Gastroesophageal sphincter (tissue), 4 donors: ENCODE measurements around the gene COTL1. TPM values are rescaled to one million over a fixed set of nuclear protein-coding genes. Genes with fewer than 3 reads are reported as not detected.

Source experiments
- ATAC-seq: fragments of 150-250 bp; one replicate; pipeline ENCODE4 v1.9.1; 2016; ENCODE audit warnings: mild to moderate bottlenecking, moderate library complexity
- H3K27ac ChIP-seq, 4 donors: fragments of 200-600 bp; sonication (generic) in 3 of 4; 1 replicate in 3 of 4; 2 replicates in 1 of 4; pipeline ENCODE4 v1.5.1; 2016 to 2019
- H3K27me3 ChIP-seq: fragments of 200-600 bp; sonication (generic); one replicate; pipeline ENCODE4 v1.5.1; 2019
- H3K36me3 ChIP-seq, 2 donors: fragments of 200-600 bp; sonication (generic); one replicate each; pipeline ENCODE4 v1.5.1; 2019; ENCODE audit warnings: control low read depth in 1 of 2
- H3K4me1 ChIP-seq, 3 donors: fragments of 200-600 bp; sonication (generic); 1 replicate in 2 of 3; 2 replicates in 1 of 3; pipeline ENCODE4 v1.5.1; 2016 to 2019; ENCODE audit warnings: control low read depth in 2 of 3
- H3K4me3 ChIP-seq, 2 donors: fragments of 200-600 bp; sonication (generic); one replicate each; pipeline ENCODE4 v1.5.1; 2019; ENCODE audit warnings: mild to moderate bottlenecking in 1 of 2, moderate library complexity in 1 of 2
- H3K9me3 ChIP-seq, 3 donors: fragments of 200-600 bp; sonication (generic); one replicate each; pipeline ENCODE4 v1.5.1; 2017 to 2019; ENCODE audit warnings: control low read depth in 2 of 3
- EP300 ChIP-seq: sonication (generic); formaldehyde crosslinking; IDR thresholded peaks from one replicate; pipeline ENCODE4 v1.6.1; 2017; ENCODE audit warnings: antibody characterized with exemption, mild to moderate bottlenecking
- POLR2A ChIP-seq, 2 donors: fragments of 450-650 bp; IDR thresholded peaks; one replicate each; pipeline ENCODE4 v1.6.1; 2017; ENCODE audit warnings: antibody characterized with exemption in 2 of 2, mild to moderate bottlenecking in 2 of 2, moderate library complexity in 1 of 2
- POLR2AphosphoS5 ChIP-seq: sonication (generic); formaldehyde crosslinking; IDR thresholded peaks from one replicate; pipeline ENCODE4 v1.6.1; 2017; ENCODE audit warnings: antibody characterized with exemption
- WGBS, 2 donors: methylation state at CpG; one replicate each; pipeline ENCODE4 v1.1.5; 2018; ENCODE audit warnings: low coverage in 1 of 2; 5-methylcytosine and 5-hydroxymethylcytosine counted together
- total RNA-seq, 4 donors: library from RNA; depleted of rRNA; stranded (reverse); fragments of >200 nt; gene quantifications; one replicate each; pipeline ENCODE4 v1.1.0, GENCODE V29; 2016
- TF ChIP-seq, protein P1 (sequence below), 4 experiments: fragments of 200-600 bp in 2 of 4; fragments of 450-650 bp in 2 of 4; sonication (generic) in 1 of 4; IDR thresholded peaks; one replicate each; pipeline ENCODE4 v1.5.1; 2017 to 2019; ENCODE audit warnings: antibody characterized with exemption in 4 of 4, mild to moderate bottlenecking in 2 of 4, moderate library complexity in 2 of 4

COTL1 gene
- total RNA-seq, 4 donors from 2014 or later, result 13.1 to 46.2 (median 37.3) TPM

DNA sequence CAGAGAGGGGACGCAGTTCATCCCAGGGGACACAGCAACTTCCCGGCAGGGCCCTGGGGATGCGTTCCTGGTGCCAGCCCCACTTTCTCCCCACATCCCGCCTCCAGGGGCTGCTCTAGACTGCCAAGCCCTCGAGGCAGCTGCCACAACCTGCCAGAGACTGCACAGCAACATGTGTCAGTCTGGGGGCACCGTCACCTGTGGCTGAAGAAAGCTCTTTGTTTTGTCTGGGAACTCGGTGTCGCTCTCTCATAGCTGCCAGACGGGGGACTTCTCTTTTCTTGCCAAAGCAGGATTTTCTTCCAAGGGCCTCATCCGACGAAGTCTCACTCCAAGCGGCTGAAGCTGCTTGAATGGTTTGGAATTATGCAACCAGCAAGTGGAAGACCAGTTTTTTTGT is 43.7 kb downstream of the COTL1 start:
- H3K36me3 ChIP-seq, result no peaks in the 10 kb centered on the region
- H3K4me3 ChIP-seq, result no peak overlapping the region
- WGBS, 2 donors, result 83% methylated on average over 11 of the region's 12 CpGs; no CpG with 5 or more reads in 1 of the 2 donors
- TF ChIP-seq, protein P1, sequence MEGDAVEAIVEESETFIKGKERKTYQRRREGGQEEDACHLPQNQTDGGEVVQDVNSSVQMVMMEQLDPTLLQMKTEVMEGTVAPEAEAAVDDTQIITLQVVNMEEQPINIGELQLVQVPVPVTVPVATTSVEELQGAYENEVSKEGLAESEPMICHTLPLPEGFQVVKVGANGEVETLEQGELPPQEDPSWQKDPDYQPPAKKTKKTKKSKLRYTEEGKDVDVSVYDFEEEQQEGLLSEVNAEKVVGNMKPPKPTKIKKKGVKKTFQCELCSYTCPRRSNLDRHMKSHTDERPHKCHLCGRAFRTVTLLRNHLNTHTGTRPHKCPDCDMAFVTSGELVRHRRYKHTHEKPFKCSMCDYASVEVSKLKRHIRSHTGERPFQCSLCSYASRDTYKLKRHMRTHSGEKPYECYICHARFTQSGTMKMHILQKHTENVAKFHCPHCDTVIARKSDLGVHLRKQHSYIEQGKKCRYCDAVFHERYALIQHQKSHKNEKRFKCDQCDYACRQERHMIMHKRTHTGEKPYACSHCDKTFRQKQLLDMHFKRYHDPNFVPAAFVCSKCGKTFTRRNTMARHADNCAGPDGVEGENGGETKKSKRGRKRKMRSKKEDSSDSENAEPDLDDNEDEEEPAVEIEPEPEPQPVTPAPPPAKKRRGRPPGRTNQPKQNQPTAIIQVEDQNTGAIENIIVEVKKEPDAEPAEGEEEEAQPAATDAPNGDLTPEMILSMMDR (IDR thresholded peaks at IDR 0.05), result no peak
- TF ChIP-seq POLR2AphosphoS5, result no peak
- TF ChIP-seq POLR2A (IDR thresholded peaks at IDR 0.05), result no peak
- no peak for TF ChIP-seq EP300
- no peak for ATAC-seq
- peaks cover 0 to 9% (median 0%) of the 10 kb centered on the region in 3 donors for H3K9me3 ChIP-seq
- H3K27ac ChIP-seq, result no peak overlapping the region
- H3K27me3 ChIP-seq, result no peaks in the 10 kb centered on the region
- no peaks in the 10 kb centered on the region for H3K4me1 ChIP-seq

DNA sequence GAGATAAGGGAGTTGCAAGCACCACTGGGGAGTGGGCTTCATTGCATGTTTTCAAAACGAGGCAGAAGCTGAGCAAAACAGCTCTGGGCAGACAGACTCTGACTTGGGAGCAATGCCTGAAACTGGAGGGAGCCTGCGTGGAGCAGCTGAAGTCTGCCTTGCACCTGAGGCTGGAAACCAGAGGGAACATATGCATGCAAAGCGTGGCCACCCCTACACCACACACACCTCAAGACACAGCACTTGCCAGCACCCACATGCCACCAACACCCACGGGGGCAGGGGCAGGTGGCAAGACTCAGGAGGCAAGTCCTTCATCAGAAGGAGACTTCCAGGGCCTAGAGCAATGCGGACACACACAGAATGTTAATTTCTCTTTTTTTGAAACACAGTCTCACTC is 45.8 kb downstream of the COTL1 start:
- H3K36me3 ChIP-seq, result no peaks in the 10 kb centered on the region
- no peak overlapping the region for H3K27ac ChIP-seq
- H3K4me3 ChIP-seq, result no peak overlapping the region
- ATAC-seq, result no peak
- H3K27me3 ChIP-seq, result no peaks in the 10 kb centered on the region
- peaks cover 0 to 9% (median 0%) of the 10 kb centered on the region in 3 donors for H3K9me3 ChIP-seq
- H3K4me1 ChIP-seq, result no peaks in the 10 kb centered on the region
- WGBS, 2 donors, result no CpG with 5 or more reads among the region's 5 CpGs
- TF ChIP-seq POLR2AphosphoS5 (no peak), EP300 (no peak)
- TF ChIP-seq, protein P1 (IDR thresholded peaks at IDR 0.05), result no peak

DNA sequence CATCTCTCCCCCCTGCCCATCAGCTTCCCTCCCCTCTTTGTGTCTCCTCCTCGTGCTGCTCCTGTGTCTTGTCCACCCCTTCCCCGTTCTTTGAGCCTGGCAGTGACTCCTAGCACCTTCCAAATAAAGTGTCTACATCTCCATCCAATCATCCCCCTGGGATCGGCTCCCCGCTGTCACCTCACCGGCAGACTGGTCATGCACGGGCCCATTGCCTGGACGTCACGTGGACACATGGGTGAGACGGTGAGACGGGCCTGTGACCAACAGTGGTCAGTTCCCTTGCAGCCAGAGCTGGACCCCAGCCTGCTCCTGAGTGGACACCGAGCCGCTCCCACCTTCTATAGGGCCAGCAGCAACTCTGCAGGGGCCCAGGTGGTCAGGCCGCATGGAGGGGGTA is 46.4 kb downstream of the COTL1 start:
- ATAC-seq, result no peak
- Histone ChIP-seq H3K4me1 (no peaks in the 10 kb centered on the region), H3K4me3 (no peak overlapping the region), H3K36me3 (no peaks in the 10 kb centered on the region), H3K27me3 (no peaks in the 10 kb centered on the region), H3K27ac (no peak overlapping the region), H3K9me3 (peaks cover 0 to 9% (median 0%) of the 10 kb centered on the region in 3 donors)
- WGBS, 2 donors, result 86 to 96% methylated on average over 1 to 3 of the region's 13 CpGs
- no peak for TF ChIP-seq POLR2A (IDR thresholded peaks at IDR 0.05)
- no peak for TF ChIP-seq POLR2AphosphoS5
- TF ChIP-seq, protein P1 (IDR thresholded peaks at IDR 0.05), result no peak
- TF ChIP-seq EP300, result no peak

DNA sequence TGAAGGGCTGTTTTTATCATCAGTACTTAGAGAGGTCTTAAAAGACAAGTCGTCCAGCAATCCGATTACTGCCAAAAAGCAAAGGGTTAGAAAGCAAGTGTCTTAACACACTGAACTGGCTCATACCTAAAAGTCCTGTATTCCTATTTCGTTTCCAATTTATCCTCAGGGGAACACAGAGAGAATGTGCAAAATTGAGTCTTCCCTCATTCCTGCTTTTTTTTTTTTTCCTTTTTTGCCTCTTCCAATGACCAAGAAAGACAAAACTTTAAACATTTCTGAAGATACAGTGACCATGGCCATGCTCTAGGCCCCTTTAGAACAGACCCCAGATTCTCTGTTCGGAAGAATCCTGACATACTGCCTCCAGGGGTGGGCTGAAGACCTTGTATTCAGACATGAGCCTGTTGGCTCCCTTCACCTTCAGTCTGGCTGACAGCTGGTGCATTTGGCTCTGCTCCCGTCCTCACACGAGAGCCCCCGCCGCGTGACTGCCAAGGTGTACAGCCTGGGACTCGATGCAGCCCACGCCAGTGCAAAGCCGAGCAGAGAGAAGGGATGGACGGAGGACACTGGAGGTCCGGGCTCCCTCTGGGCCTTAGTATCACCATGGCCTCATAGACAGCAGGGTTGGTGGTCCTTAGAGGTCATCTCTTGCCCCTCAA is 47.0 kb downstream of the COTL1 start:
- Histone ChIP-seq H3K27ac (no peak overlapping the region), H3K27me3 (no peaks in the 10 kb centered on the region), H3K4me3 (no peak overlapping the region), H3K4me1 (no peaks in the 10 kb centered on the region), H3K36me3 (peaks cover 0 to 6% of the 10 kb centered on the region in 2 donors), H3K9me3 (peaks cover 0 to 9% (median 0%) of the 10 kb centered on the region in 3 donors)
- ATAC-seq, result no peak
- TF ChIP-seq POLR2AphosphoS5, result no peak
- TF ChIP-seq EP300, result no peak
- TF ChIP-seq, protein P1 (IDR thresholded peaks at IDR 0.05), result no peak
- TF ChIP-seq POLR2A (IDR thresholded peaks at IDR 0.05), result no peak
- 80 to 90% methylated on average over 2 to 4 of the region's 14 CpGs for WGBS, 2 donors

DNA sequence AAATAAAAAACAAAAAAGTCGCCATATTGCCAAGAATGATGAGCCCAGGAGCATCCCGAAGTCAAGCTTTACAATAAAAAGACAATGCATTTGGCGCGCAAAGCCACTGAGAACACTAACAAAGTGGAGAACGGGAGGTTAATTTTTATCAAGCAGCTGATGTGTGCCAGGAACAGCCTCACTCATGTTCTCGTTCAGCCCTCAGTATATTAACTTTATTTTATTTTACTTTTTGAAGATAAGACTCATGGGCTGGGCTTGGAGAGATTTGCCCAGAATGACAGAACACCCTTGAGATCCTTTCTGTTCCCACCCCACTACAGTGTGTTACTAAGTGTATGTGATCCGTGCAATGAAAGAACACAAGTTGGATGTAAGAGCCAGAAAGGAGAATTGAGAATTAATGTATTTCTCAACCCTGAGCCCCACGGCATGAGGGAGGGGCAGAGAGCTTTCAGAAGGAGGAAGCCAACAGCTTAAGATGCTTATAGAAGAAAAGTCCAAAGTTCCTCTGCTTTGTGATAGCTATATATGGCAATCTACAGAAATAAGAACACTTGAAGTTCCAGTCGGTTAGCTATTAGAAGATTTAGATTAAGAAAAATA is 48.4 kb downstream of the COTL1 start:
- WGBS, 2 donors, result 43 to 75% methylated on average over 7 to 9 of the region's 9 CpGs
- Histone ChIP-seq H3K4me3 (no peak overlapping the region), H3K9me3 (peaks cover 0 to 9% (median 0%) of the 10 kb centered on the region in 3 donors), H3K36me3 (peaks cover 0 to 17% of the 10 kb centered on the region in 2 donors), H3K27me3 (no peaks in the 10 kb centered on the region), H3K27ac (no peak overlapping the region), H3K4me1 (no peaks in the 10 kb centered on the region)
- ATAC-seq, result no peak
- TF ChIP-seq EP300 (no peak), POLR2AphosphoS5 (no peak), POLR2A (IDR thresholded peaks at IDR 0.05) (no peak)
- TF ChIP-seq, protein P1 (IDR thresholded peaks at IDR 0.05), result no peak
